ENCODE data around the gene SPIN2B.
"Not testable (repeated sequence)": the region's sequence is repeated elsewhere in the genome, so short reads cannot be mapped to it uniquely, and the experiment has no call there.

The SPIN2B gene

DNA sequence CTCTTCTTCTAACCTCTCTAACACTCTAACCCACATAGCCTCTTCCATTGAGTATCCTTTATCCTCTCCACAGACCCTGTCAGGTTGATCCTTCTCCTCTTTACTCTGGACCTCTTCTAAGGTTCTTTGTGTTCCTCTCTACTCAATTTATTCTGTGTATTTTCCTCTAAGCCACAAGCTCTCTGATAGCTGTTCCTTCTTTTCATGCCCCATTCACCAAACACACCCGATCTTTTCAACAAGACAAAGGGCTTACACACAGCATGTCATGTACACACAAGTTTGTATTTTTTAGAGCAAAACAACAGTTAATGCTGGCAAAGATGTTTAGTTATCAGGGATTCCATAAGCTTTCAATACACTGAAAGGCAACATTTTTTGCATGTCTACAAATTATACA, 1.9 kb downstream of the SPIN2B start:
- Mint-ChIP-seq H3K27ac (no peak overlapping the region), H3K27me3 (peaks cover 9% of the 10 kb centered on the region), H3K36me3 (ENCODE audit: low read depth) (peaks cover 35% of the 10 kb centered on the region), H3K4me3 (no peak overlapping the region), H3K4me1 (ENCODE audit: low read depth) (peaks cover 5% of the 10 kb centered on the region), H3K9me3 (no peaks in the 10 kb centered on the region)
- DNase-seq: no peak

DNA sequence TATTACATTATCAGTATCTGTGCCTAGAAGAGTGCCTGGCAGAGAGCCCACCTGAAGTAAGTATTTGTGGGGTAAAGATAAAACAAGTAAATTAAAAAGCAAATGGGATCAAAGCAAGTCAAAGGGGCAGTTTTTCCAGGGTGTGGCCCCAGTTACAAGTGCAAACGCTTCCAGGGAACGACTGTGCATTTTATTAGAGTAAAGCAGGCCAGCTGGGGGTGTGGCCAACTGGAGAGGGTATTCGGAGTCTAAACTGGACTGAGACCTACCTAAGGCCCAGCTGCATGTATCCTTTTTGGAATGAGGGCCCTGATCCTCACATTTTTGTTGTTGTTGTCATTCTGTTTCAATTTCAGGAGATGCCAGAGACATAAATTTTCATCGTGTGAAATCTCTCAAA, 3.8 kb downstream of the SPIN2B start:
- H3K9me3 Mint-ChIP-seq; DNase-seq; H3K4me3 Mint-ChIP-seq; H3K4me1 Mint-ChIP-seq (ENCODE audit: low read depth); H3K27ac Mint-ChIP-seq: not testable (repeated sequence)
- H3K36me3 Mint-ChIP-seq (ENCODE audit: low read depth): peaks cover 45% of the 10 kb centered on the region
- peaks cover 11% of the 10 kb centered on the region for H3K27me3 Mint-ChIP-seq

DNA sequence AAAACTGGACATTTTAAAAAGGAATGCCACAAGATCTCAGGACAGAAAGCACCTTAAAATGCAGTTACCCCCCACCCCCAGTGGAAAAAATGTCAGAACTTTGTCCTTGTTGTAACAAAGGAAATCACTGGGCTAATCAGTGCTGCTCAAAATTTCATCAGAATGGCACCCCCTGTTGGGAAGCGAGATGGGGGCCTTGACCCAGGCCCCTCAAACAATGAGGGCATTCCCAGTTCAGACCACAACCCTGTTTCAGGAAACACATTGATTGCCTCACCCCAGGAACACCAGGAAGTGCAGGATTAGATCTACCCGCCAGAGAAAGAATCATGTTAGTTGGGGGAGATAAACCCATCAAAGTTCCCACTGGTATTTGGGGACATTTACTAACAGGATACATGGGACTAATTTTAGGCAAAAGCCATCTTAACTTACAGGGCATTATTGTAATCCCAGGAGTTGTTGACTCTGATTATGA, 16.4 kb downstream of the SPIN2B start:
- peaks cover 3% of the 10 kb centered on the region for H3K9me3 Mint-ChIP-seq
- peaks cover 44% of the 10 kb centered on the region for H3K27me3 Mint-ChIP-seq
- H3K4me1 Mint-ChIP-seq (ENCODE audit: low read depth): peaks cover 8% of the 10 kb centered on the region
- no peak for DNase-seq
- H3K27ac Mint-ChIP-seq: no peak overlapping the region
- peaks cover 56% of the 10 kb centered on the region for H3K36me3 Mint-ChIP-seq (ENCODE audit: low read depth)
- no peak overlapping the region for H3K4me3 Mint-ChIP-seq

DNA sequence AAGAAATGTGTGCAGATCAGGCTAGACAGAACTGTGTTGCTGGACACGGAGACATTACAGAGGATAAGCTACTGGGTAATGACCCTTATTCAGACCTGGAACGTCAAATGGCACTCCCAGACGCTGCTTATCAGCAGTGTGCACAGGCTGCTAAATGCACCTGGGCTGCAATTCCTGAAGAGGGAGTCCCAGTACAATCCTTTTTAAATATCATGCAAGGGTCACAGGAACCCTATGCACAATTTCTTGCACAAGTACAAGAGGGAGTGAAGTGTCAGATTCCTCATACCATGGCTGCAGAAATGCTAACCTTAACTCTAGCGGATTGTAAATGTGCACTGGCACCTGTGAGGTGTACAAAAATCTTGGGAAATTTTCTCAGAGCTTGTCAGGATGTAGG, 16.9 kb downstream of the SPIN2B start:
- H3K4me1 Mint-ChIP-seq (ENCODE audit: low read depth): peaks cover 8% of the 10 kb centered on the region
- H3K27ac Mint-ChIP-seq: no peak overlapping the region
- peaks cover 39% of the 10 kb centered on the region for H3K27me3 Mint-ChIP-seq
- no peak overlapping the region for H3K4me3 Mint-ChIP-seq
- DNase-seq: no peak
- H3K36me3 Mint-ChIP-seq (ENCODE audit: low read depth): peaks cover 56% of the 10 kb centered on the region
- peaks cover 3% of the 10 kb centered on the region for H3K9me3 Mint-ChIP-seq

DNA sequence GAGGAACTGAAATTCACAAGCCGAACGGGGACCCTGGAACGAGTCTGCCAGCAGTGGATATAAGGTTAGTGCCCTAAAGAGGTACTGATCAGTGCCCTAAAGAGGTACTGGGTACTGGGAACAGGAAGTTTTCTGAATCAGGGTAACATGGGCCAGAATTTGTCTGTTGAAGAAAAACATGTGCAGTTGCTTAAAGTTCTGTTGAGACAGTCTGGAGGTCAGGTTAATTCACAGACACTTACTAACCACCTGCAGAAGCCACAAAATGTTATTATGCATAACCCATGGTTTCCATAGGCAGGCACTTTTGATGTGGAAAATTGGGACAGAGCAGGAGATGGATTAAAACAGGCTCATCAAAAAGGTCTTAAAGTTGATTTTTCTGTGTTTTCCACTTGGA, 17.9 kb downstream of the SPIN2B start:
- Mint-ChIP-seq H3K4me1 (ENCODE audit: low read depth) (peaks cover 8% of the 10 kb centered on the region), H3K36me3 (ENCODE audit: low read depth) (peaks cover 58% of the 10 kb centered on the region), H3K9me3 (peaks cover 6% of the 10 kb centered on the region), H3K27ac (no peak overlapping the region), H3K27me3 (peaks cover 35% of the 10 kb centered on the region), H3K4me3 (no peak overlapping the region)
- no peak for DNase-seq

DNA sequence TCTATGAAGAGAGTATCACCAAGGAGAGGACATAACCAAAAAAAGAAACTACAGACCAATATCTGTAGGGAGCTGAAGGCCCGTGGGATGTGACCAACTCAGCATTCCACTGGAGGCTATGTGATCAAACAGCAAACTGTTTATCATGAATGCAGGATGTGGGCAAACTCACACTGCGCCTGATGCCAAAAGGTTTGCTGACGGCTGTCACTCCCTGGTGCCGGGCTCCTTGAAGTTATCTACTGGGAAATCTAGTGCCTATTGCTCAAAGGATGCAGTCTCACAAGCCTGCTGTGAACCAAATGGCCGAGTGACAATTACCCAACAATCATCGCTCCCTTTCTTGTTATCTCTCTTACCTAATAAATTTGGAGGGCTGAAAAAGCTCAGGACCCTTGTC, 18.4 kb downstream of the SPIN2B start:
- Mint-ChIP-seq H3K27me3 (peaks cover 31% of the 10 kb centered on the region), H3K36me3 (ENCODE audit: low read depth) (peaks cover 58% of the 10 kb centered on the region)
- not testable (repeated sequence) for H3K4me3 Mint-ChIP-seq; DNase-seq; H3K27ac Mint-ChIP-seq; H3K4me1 Mint-ChIP-seq (ENCODE audit: low read depth); H3K9me3 Mint-ChIP-seq

DNA sequence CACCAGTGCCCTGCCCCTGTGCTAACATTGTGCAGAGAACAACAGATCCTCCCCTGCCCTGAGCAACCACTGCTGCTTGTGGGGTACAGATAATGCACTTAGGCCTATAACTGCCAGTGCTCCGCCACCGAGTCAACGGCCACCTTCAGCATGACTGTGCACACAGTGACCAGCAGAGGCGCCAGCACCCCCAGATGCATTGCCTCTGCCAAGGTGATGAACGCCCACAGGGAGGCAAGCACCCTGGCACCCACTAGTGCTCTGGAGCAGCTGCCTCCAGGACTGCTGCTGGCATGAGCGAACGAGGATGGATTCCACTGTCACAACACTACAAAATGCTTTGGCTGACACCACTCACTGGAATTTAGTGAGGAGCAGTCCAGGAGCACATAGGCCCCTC, 38.2 kb downstream of the SPIN2B start:
- H3K4me1 Mint-ChIP-seq (ENCODE audit: low read depth): no peaks in the 10 kb centered on the region
- peaks cover 71% of the 10 kb centered on the region for H3K36me3 Mint-ChIP-seq (ENCODE audit: low read depth)
- H3K4me3 Mint-ChIP-seq: no peak overlapping the region
- H3K9me3 Mint-ChIP-seq: peaks cover 9% of the 10 kb centered on the region
- no peak for DNase-seq
- no peak overlapping the region for H3K27ac Mint-ChIP-seq
- peaks cover 48% of the 10 kb centered on the region for H3K27me3 Mint-ChIP-seq

DNA sequence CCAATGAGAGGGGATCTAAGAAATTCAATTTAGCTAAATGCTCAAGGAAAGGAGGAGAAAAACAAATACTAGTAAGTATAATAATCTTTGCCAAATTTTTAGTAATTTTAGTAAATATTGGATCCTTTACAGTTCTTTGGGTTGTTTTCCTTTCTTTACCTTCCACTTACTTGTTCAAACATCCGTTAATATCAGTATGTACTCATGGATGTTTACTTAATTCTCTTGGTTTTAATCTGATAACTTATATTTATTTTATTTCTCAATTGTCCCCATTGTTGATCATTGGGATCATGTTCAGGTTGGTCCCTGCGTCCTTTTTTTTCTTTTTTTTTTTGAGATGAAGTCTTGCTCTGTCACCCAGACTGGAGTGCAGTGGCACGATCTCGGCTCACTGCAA, 46.9 kb downstream of the SPIN2B start:
- H3K9me3 Mint-ChIP-seq: no peaks in the 10 kb centered on the region
- H3K27me3 Mint-ChIP-seq: peaks cover 44% of the 10 kb centered on the region
- H3K4me3 Mint-ChIP-seq: no peak overlapping the region
- peaks cover 10% of the 10 kb centered on the region for H3K36me3 Mint-ChIP-seq (ENCODE audit: low read depth)
- DNase-seq: no peak
- no peak overlapping the region for H3K27ac Mint-ChIP-seq
- H3K4me1 Mint-ChIP-seq (ENCODE audit: low read depth): no peaks in the 10 kb centered on the region

DNA sequence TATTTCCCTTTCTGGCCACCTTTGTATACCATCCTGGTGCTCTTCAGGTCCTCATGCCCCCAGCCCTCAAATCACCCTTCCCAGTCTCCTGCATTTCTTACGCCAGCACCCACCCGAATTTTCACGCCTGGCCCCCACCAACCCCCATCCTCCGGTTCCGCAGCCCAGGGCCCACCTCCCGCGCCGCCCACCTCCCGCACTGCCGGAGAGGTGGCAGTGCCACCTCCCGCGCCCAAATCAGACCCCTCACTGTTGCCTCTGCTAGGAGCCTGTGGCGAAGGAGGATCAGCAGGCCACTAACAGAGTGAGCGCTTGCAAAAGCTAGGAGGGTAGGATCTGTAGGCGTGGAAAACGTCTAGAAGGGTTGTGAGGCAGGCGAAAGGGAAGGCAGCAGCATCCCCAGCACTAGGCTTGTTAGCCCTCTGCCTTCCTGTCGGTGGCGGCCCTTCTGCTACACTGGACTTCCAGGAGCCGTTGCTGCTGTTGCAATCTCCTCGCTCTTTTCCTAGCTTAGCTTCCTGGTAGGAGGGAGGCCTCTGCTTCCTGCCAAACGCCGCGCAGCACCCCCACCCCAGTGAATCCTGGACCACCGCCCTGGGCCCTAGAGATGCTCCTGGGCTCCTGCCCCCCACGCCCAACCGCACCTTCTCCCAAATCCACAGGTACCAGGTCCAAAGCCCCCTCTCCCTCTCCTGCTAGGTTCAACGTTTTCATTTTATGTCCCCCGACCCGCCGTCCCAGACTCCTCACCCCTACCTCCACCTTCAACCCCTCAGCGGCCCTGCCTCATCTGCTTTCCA, 51.0 kb downstream of the SPIN2B start:
- Mint-ChIP-seq H3K4me1 (ENCODE audit: low read depth) (no peaks in the 10 kb centered on the region), H3K27ac (no peak overlapping the region), H3K4me3 (no peak overlapping the region), H3K9me3 (no peaks in the 10 kb centered on the region), H3K36me3 (ENCODE audit: low read depth) (no peaks in the 10 kb centered on the region), H3K27me3 (peaks cover 56% of the 10 kb centered on the region)
- no peak for DNase-seq

Data from activated T-cell treated with anti-CD3 and anti-CD28 coated beads, Interleukin-2, amount 50 U/mL, for 24 hours (primary cell).